ENCODE data around the gene ATP6V1F.

The ATP6V1F gene

DNA sequence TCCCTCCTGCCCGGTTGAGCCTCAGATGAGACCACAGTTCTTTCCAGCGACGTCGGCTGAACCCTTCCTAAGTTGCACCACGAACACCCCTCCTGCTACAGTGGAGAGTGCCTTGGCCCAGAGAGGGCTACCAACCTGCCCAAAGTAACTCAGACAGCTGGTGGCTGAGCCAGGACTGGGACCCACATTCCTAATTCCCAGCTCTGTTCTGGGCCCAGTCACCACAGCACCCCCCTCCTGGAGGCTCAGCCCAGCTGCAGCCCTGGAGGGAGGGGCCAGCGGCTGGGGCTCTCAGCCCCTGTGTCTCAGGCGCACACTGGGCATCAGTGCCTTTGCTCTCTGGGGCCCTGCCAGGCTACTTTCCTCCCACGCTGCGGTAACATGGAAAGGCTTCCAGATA lies 10.6 kb downstream of the ATP6V1F start:
- peaks cover 27% of the 10 kb centered on the region for H3K27me3 ChIP-seq (ENCODE audit: insufficient read depth, insufficient read length)
- DNase-seq (ENCODE audit: low read depth, low spot score), result no peak
- TF ChIP-seq YY1 (IDR thresholded peaks at IDR 0.05; ENCODE audit: insufficient read depth, insufficient read length), result no peak
- TF ChIP-seq SUZ12 (IDR thresholded peaks at IDR 0.05; ENCODE audit: extremely low read depth, insufficient read depth, insufficient read length), result no peak
- TF ChIP-seq ZNF274 (IDR thresholded peaks at IDR 0.05; ENCODE audit: low read depth, low read length), result no peak
- H3K9ac ChIP-seq (ENCODE audit: insufficient read length, low read depth), result no peak overlapping the region
- no peak overlapping the region for H3K4me3 ChIP-seq (ENCODE audit: insufficient read length, low read depth)
- H3K9me3 ChIP-seq (ENCODE audit: insufficient read depth, low read length), result no peaks in the 10 kb centered on the region
- H3K36me3 ChIP-seq (ENCODE audit: insufficient read depth, insufficient read length, low read length), result no peaks in the 10 kb centered on the region
- H3K4me1 ChIP-seq (ENCODE audit: insufficient read depth, insufficient read length), result peaks cover 19% of the 10 kb centered on the region

DNA sequence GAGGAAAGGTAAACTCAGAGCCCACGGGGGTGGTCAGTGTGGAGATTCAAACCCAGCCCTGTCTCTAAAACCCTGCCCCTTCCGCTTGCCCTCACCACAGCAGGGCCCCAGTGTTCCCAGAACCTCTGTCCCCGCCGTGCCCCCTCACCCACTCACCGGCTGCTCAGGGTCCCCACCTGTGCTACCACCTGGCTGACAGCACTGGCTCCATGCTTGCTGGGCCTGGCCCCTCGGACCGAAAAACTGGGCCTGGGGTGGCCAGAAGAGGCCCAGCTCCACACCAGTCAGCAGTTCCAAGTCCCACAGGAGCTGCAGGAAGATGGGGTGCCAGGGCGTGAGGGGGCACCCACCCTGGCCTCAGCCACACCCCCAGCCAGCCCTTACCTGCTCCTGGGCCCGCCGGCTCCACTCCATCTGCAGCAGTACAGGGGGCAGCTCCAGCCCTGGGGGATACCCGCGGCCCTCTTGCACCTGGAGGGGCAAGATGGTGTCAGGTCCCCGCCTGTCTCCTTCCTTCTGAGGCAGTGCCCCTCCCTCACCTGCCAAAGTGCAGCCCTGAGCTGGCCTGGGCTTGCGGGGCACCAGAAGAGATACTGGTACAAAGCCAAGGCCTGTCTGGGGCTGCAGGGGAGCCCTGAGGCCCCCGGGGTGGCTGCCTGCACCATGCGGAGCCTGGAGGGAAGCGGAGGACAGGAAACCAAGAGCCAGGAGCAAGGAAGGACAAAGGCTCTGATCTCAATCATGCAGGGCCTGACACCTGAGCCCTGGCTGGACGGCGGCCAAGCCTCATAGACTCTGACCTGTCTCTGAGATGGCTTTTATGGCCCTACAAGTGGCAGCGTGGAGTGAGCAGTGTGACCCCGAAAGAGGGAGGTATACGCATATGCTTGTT lies 11.7 kb downstream of the ATP6V1F start:
- no peak for TF ChIP-seq ZNF274 (IDR thresholded peaks at IDR 0.05; ENCODE audit: low read depth, low read length)
- no peak for TF ChIP-seq SUZ12 (IDR thresholded peaks at IDR 0.05; ENCODE audit: extremely low read depth, insufficient read depth, insufficient read length)
- TF ChIP-seq YY1 (IDR thresholded peaks at IDR 0.05; ENCODE audit: insufficient read depth, insufficient read length), result no peak
- peaks cover 18% of the 10 kb centered on the region for H3K4me1 ChIP-seq (ENCODE audit: insufficient read depth, insufficient read length)
- no peaks in the 10 kb centered on the region for H3K9me3 ChIP-seq (ENCODE audit: insufficient read depth, low read length)
- H3K27me3 ChIP-seq (ENCODE audit: insufficient read depth, insufficient read length), result peaks cover 21% of the 10 kb centered on the region
- H3K36me3 ChIP-seq (ENCODE audit: insufficient read depth, insufficient read length, low read length), result no peaks in the 10 kb centered on the region
- H3K9ac ChIP-seq (ENCODE audit: insufficient read length, low read depth), result no peak overlapping the region
- H3K4me3 ChIP-seq (ENCODE audit: insufficient read length, low read depth), result no peak overlapping the region
- DNase-seq (ENCODE audit: low read depth, low spot score), result no peak

DNA sequence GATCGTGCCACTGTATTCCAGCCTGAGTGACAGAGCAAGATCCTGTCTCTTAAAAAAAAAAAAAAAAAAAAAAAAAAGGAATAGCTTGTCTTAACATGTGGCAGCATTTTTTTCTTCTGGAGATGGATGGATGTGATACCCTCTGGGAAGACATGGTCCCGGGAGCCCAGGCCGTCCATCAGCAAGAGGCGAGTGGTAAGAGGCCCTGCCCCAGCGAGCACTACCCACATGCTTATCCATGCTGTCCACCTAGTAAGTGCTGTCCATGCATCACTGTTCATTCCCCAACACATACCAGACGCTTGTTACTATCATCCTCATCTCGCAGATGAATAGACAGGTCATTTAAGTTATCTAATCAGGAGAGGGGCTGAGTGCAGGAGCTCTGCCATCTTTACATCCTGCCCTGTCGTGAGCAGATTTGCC lies 12.9 kb downstream of the ATP6V1F start:
- no peak for TF ChIP-seq YY1 (IDR thresholded peaks at IDR 0.05; ENCODE audit: insufficient read depth, insufficient read length)
- no peak for TF ChIP-seq SUZ12 (IDR thresholded peaks at IDR 0.05; ENCODE audit: extremely low read depth, insufficient read depth, insufficient read length)
- no peak for TF ChIP-seq ZNF274 (IDR thresholded peaks at IDR 0.05; ENCODE audit: low read depth, low read length)
- no peaks in the 10 kb centered on the region for H3K36me3 ChIP-seq (ENCODE audit: insufficient read depth, insufficient read length, low read length)

DNA sequence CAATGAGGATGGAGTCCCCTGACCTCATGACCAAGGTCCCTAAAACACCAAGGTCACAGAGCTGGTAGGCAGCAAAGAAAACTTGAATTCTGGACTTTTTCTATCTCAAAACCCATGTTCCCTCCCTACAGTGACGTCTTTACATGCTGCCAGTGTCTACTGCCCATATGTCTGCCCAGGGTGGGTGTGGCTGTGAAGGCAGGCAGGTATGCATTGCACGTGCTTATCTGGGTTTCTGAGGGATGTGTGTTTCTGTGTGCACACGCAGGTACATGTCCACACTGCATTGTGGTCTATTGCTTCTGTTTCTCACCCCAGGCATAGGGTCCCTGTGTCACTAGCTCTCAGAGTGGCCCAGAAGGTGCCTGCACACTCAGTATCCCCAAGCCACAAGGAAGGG lies 13.5 kb downstream of the ATP6V1F start:
- DNase-seq (ENCODE audit: low read depth, low spot score), result no peak
- Histone ChIP-seq H3K4me1 (ENCODE audit: insufficient read depth, insufficient read length) (peaks cover 18% of the 10 kb centered on the region), H3K27me3 (ENCODE audit: insufficient read depth, insufficient read length) (peaks cover 5% of the 10 kb centered on the region), H3K36me3 (ENCODE audit: insufficient read depth, insufficient read length, low read length) (no peaks in the 10 kb centered on the region), H3K4me3 (ENCODE audit: insufficient read length, low read depth) (no peak overlapping the region), H3K9me3 (ENCODE audit: insufficient read depth, low read length) (no peaks in the 10 kb centered on the region), H3K9ac (ENCODE audit: insufficient read length, low read depth) (no peak overlapping the region)
- TF ChIP-seq ZNF274 (IDR thresholded peaks at IDR 0.05; ENCODE audit: low read depth, low read length) (no peak), YY1 (IDR thresholded peaks at IDR 0.05; ENCODE audit: insufficient read depth, insufficient read length) (no peak), SUZ12 (IDR thresholded peaks at IDR 0.05; ENCODE audit: extremely low read depth, insufficient read depth, insufficient read length) (no peak)

More for the DNA sequence above, 12.9 kb downstream of the ATP6V1F start:
- no peaks in the 10 kb centered on the region for H3K9me3 ChIP-seq (ENCODE audit: insufficient read depth, low read length)
- H3K9ac ChIP-seq (ENCODE audit: insufficient read length, low read depth), result no peak overlapping the region
- no peak overlapping the region for H3K4me3 ChIP-seq (ENCODE audit: insufficient read length, low read depth)
- no peak for DNase-seq (ENCODE audit: low read depth, low spot score)
- H3K4me1 ChIP-seq (ENCODE audit: insufficient read depth, insufficient read length), result peaks cover 18% of the 10 kb centered on the region
- H3K27me3 ChIP-seq (ENCODE audit: insufficient read depth, insufficient read length), result peaks cover 11% of the 10 kb centered on the region

DNA sequence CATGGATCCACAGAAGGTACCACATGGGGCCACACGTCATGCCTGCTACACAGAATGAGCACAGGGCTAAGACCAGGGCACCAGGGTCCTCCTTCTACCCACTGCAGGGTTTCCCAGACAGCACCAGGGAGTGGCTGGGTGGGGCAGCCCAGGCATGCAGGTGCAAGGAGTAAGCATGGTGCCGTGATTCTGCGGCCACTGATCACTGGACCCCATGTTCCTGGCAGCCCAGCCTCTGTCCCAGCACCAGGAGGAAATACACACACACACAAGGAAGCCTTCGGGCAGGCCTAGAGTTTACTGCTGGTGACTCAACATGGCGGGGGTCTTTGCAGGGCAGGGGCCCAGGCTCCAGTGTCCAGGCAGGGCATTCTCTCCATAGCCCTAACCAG lies 13.9 kb downstream of the ATP6V1F start:
- H3K9ac ChIP-seq (ENCODE audit: insufficient read length, low read depth), result no peak overlapping the region
- H3K36me3 ChIP-seq (ENCODE audit: insufficient read depth, insufficient read length, low read length), result no peaks in the 10 kb centered on the region
- H3K27me3 ChIP-seq (ENCODE audit: insufficient read depth, insufficient read length), result peaks cover 1% of the 10 kb centered on the region
- TF ChIP-seq SUZ12 (IDR thresholded peaks at IDR 0.05; ENCODE audit: extremely low read depth, insufficient read depth, insufficient read length), result no peak
- no peak for TF ChIP-seq YY1 (IDR thresholded peaks at IDR 0.05; ENCODE audit: insufficient read depth, insufficient read length)
- no peak for TF ChIP-seq ZNF274 (IDR thresholded peaks at IDR 0.05; ENCODE audit: low read depth, low read length)
- no peak overlapping the region for H3K4me3 ChIP-seq (ENCODE audit: insufficient read length, low read depth)
- no peak for DNase-seq (ENCODE audit: low read depth, low spot score)
- peaks cover 18% of the 10 kb centered on the region for H3K4me1 ChIP-seq (ENCODE audit: insufficient read depth, insufficient read length)
- H3K9me3 ChIP-seq (ENCODE audit: insufficient read depth, low read length), result no peaks in the 10 kb centered on the region

DNA sequence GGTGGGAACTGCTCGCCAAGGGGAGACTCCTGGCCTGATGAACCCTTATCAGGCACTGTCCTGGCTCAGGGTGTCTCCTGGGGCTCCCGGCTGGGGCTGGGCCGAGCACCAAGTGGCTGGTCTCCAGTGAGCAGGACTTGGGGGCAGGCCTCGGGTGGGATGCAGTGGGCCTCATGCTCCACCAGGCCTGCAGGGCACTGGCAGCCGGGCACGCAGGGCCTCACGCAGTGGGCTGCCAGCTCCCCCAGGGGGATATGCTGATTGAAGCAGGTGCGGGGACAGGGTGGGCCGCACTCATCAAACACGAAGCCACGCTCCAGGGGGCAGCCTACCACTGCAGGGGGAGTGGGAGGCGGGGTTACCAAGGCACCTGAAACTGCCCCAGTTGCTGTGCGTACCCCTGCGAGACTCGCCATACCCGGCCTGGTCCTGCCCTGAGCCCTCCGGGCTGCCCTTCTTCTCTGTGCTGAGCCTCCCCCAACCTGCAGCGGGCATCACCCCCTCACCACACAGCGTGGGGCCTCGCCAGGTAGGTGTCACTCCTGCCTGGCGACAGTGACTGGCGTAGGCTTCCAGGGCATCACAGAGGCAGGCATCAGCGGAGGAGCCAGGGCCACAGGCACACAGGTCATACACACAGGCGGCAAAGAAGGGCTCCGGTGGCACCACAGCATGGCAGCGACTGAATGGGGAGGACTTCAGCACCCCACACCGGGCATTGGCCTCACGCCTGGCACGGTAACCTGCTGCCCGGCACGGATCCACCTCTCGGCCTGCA lies 14.5 kb downstream of the ATP6V1F start:
- no peak overlapping the region for H3K9ac ChIP-seq (ENCODE audit: insufficient read length, low read depth)
- no peaks in the 10 kb centered on the region for H3K36me3 ChIP-seq (ENCODE audit: insufficient read depth, insufficient read length, low read length)

DNA sequence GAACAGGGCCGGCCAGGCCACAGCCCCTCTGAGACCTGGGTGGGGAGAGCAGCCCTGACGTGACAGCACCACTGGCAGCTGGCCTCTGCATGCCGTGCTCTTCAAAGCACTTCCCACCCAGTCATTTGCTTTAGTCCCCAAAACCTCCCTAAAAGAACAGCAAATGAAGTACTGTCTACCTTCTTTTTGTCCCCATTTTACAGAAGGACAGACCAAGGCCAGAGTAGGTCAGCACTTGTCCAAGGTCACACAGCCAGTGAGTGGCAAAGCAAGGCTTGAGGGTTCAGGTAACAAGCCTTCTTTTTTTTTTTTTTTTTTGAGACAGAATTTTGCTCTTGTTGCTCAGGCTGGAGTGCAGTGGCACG lies 15.1 kb downstream of the ATP6V1F start:
- H3K36me3 ChIP-seq (ENCODE audit: insufficient read depth, insufficient read length, low read length), result no peaks in the 10 kb centered on the region
- no peak overlapping the region for H3K4me3 ChIP-seq (ENCODE audit: insufficient read length, low read depth)
- no peak overlapping the region for H3K9ac ChIP-seq (ENCODE audit: insufficient read length, low read depth)
- peaks cover 18% of the 10 kb centered on the region for H3K4me1 ChIP-seq (ENCODE audit: insufficient read depth, insufficient read length)
- TF ChIP-seq SUZ12 (IDR thresholded peaks at IDR 0.05; ENCODE audit: extremely low read depth, insufficient read depth, insufficient read length) (no peak), YY1 (IDR thresholded peaks at IDR 0.05; ENCODE audit: insufficient read depth, insufficient read length) (no peak), ZNF274 (IDR thresholded peaks at IDR 0.05; ENCODE audit: low read depth, low read length) (no peak)
- no peaks in the 10 kb centered on the region for H3K27me3 ChIP-seq (ENCODE audit: insufficient read depth, insufficient read length)
- no peaks in the 10 kb centered on the region for H3K9me3 ChIP-seq (ENCODE audit: insufficient read depth, low read length)
- no peak for DNase-seq (ENCODE audit: low read depth, low spot score)

More for the DNA sequence above, 14.5 kb downstream of the ATP6V1F start:
- H3K4me3 ChIP-seq (ENCODE audit: insufficient read length, low read depth), result no peak overlapping the region
- no peak for DNase-seq (ENCODE audit: low read depth, low spot score)
- no peaks in the 10 kb centered on the region for H3K27me3 ChIP-seq (ENCODE audit: insufficient read depth, insufficient read length)
- no peaks in the 10 kb centered on the region for H3K9me3 ChIP-seq (ENCODE audit: insufficient read depth, low read length)
- H3K4me1 ChIP-seq (ENCODE audit: insufficient read depth, insufficient read length), result peaks cover 18% of the 10 kb centered on the region
- no peak for TF ChIP-seq ZNF274 (IDR thresholded peaks at IDR 0.05; ENCODE audit: low read depth, low read length)
- no peak for TF ChIP-seq SUZ12 (IDR thresholded peaks at IDR 0.05; ENCODE audit: extremely low read depth, insufficient read depth, insufficient read length)
- TF ChIP-seq YY1 (IDR thresholded peaks at IDR 0.05; ENCODE audit: insufficient read depth, insufficient read length), result no peak
